ENCODE results near the gene C22orf39.

C22orf39 gene

DNA sequence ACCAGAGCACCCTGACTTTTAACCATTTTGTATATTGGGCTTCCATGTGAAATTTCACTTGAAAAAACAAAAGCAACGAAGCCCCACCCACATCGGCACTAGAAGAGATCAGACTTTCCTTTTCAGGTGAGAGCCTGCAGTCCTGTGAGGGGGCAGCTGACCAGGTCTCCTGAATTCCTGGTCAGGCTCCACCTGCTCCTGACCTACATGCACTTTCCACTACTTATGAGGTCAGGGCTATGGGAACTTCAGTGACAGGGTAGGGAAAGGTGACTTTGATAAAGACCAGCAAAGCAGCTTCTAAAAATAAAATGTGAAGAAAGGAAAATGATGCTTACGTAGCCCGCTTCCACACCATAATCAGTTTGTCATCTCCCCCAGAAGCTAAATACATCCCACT, 40.7 kb downstream of the C22orf39 start:
- no peak for DNase-seq (ENCODE audit: extremely low read depth, low read depth)
- TF ChIP-seq, protein P1, sequence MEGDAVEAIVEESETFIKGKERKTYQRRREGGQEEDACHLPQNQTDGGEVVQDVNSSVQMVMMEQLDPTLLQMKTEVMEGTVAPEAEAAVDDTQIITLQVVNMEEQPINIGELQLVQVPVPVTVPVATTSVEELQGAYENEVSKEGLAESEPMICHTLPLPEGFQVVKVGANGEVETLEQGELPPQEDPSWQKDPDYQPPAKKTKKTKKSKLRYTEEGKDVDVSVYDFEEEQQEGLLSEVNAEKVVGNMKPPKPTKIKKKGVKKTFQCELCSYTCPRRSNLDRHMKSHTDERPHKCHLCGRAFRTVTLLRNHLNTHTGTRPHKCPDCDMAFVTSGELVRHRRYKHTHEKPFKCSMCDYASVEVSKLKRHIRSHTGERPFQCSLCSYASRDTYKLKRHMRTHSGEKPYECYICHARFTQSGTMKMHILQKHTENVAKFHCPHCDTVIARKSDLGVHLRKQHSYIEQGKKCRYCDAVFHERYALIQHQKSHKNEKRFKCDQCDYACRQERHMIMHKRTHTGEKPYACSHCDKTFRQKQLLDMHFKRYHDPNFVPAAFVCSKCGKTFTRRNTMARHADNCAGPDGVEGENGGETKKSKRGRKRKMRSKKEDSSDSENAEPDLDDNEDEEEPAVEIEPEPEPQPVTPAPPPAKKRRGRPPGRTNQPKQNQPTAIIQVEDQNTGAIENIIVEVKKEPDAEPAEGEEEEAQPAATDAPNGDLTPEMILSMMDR (IDR thresholded peaks at IDR 0.05; ENCODE audit: low read depth, low read length, missing control alignments), result no peak
- no peak overlapping the region for H3K4me3 ChIP-seq (replicated peaks; ENCODE audit: low read depth, low read length)

DNA sequence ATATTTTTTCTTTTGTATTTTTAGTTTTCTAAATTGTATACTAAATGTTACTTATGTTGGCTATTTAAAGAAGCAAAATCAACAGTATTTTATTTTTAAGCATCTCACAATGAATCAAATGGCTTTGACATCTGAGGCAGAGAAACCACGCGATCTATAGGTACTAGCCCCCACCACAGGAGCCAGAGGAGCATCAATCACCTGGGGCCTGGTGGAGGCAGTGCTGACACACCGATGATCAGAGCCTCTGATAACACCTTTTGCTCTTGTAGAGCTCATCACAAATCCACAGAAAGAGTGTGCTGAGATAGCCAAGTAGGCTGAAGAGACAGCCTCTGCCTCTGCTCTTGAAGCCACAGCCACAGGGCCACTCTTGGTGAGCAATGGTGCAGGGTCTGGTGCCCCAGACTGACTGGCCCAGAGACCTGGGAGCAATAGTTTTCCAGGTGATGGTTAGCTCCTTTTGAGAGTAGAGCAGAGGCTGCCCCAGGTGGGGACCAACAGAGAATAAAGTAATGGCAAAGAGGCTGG, 41.2 kb downstream of the C22orf39 start:
- no peak overlapping the region for H3K4me3 ChIP-seq (replicated peaks; ENCODE audit: low read depth, low read length)
- DNase-seq (ENCODE audit: extremely low read depth, low read depth), result no peak
- TF ChIP-seq, protein P1 (IDR thresholded peaks at IDR 0.05; ENCODE audit: low read depth, low read length, missing control alignments), result no peak

GRCh38 chr22:19405652-19406051, 41.9 kb downstream of the C22orf39 start:
- no peak overlapping the region for H3K4me3 ChIP-seq (replicated peaks; ENCODE audit: low read depth, low read length)
- TF ChIP-seq, protein P1 (IDR thresholded peaks at IDR 0.05; ENCODE audit: low read depth, low read length, missing control alignments), result no peak
- no peak for DNase-seq (ENCODE audit: extremely low read depth, low read depth)

DNA sequence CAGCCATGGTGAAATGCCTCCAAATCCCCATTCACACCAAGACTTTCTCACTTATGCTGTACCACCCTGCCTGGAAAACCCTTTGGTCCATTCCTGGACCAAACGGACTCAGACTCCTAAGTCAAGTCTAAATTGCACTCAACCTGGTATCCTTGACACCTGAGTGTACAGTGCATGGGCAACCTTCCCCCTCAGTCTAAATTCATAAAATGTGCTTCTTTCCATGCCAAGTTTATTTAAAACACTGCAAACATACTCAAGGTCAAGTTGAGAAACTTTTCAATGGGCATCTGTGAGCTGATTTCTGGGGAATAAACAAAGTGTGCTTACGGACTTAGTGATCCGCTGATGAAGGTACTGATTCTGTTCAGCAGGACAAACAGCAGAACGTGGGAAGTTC, 42.4 kb downstream of the C22orf39 start:
- no peak for DNase-seq (ENCODE audit: extremely low read depth, low read depth)
- TF ChIP-seq, protein P1 (IDR thresholded peaks at IDR 0.05; ENCODE audit: low read depth, low read length, missing control alignments), result no peak
- no peak overlapping the region for H3K4me3 ChIP-seq (replicated peaks; ENCODE audit: low read depth, low read length)

- DNase-seq (ENCODE audit: extremely low read depth, low read depth), result no peak
- H3K4me3 ChIP-seq (replicated peaks; ENCODE audit: low read depth, low read length), result no peak overlapping the region
- TF ChIP-seq, protein P1 (IDR thresholded peaks at IDR 0.05; ENCODE audit: low read depth, low read length, missing control alignments), result no peak
These were observed 42.8 kb downstream of the C22orf39 start for GRCh38 chr22:19404676-19405075.

DNA sequence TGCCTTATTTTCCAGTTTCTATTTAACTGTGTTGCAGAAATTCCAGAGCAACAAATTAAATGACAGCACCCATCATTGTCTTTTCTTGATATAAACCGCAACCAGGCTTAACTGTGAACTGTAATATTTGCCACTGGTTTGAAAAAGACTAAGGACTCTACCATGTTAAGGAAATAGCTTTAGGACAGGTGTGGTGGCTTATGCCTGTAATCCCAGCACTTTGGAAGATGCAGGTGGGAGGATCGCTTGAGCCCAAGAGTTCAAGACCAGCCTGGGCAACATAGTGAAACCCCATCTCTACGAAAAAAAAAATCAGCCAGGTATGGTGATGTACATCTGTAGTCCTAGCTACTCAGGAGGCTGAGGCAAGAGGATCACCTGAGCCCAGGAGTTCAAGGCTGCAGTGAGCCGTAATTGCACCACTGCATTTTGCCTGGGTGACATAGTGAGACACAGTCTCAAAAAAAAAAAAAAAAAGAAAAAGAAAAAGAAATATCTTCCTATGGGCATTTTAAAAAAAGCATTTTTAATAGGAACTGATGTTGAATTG, 44.8 kb downstream of the C22orf39 start:
- DNase-seq (ENCODE audit: extremely low read depth, low read depth), result no peak
- TF ChIP-seq, protein P1 (IDR thresholded peaks at IDR 0.05; ENCODE audit: low read depth, low read length, missing control alignments), result no peak
- no peak overlapping the region for H3K4me3 ChIP-seq (replicated peaks; ENCODE audit: low read depth, low read length)

GRCh38 chr22:19401483-19401882, 46.0 kb downstream of the C22orf39 start:
- no peak overlapping the region for H3K4me3 ChIP-seq (replicated peaks; ENCODE audit: low read depth, low read length)
- no peak for DNase-seq (ENCODE audit: extremely low read depth, low read depth)
- TF ChIP-seq, protein P1 (IDR thresholded peaks at IDR 0.05; ENCODE audit: low read depth, low read length, missing control alignments), result no peak
